ENCODE measurements around the gene RPL32. TPM values are rescaled to one million over a fixed set of nuclear protein-coding genes. Genes with fewer than 3 reads are reported as not detected.
"Not testable (repeated sequence)": the region's sequence is repeated elsewhere in the genome, so short reads cannot be mapped to it uniquely, and the experiment has no call there.

Gene RPL32
- total RNA-seq, 1 experiment from 2014 or later: 2,015 TPM

- no peak for DNase-seq (ENCODE audit: low spot score)
- in situ Hi-C loops (cut with HindIII; ENCODE audit: low sequenced_read_pairs): no loop called here
Measured at GRCh38 chr3:12869035-12869621, 27.8 kb upstream of the RPL32 start.

- in situ Hi-C loops (cut with HindIII; ENCODE audit: low sequenced_read_pairs): no loop called here
- peak; percentile 94 for DNase-seq (ENCODE audit: low spot score)
Measured at GRCh38 chr3:12868039-12869034, 27.0 kb upstream of the RPL32 start.

DNA sequence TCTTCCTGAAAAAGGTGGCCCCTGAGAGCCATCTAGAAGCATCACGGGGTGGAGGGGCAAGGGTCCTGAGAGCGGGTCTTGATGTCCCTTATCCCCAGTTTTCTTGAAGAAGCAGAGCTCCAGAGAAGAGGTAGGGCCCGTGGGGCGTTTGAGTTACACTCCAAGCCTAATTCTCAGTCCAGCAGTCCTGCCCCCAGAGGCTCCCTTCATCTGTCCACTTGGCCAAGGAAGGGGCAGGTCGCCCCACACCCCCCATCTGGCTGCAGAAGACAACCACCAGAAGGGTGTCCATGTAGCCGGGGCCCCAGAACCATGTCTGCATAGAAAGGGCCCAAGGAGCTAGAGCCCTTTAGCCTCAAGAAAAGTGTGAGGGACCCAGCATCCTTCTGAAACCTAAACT, 25.5 kb upstream of the RPL32 start:
- in situ Hi-C loops (cut with HindIII; ENCODE audit: low sequenced_read_pairs): no loop called here
- DNase-seq (ENCODE audit: low spot score): no peak

- no peak for DNase-seq (ENCODE audit: low spot score)
- in situ Hi-C loops (cut with HindIII; ENCODE audit: low sequenced_read_pairs): no loop called here
Measured at GRCh38 chr3:12865271-12865670, 23.9 kb upstream of the RPL32 start.

GRCh38 chr3:12862387-12862786, 21.0 kb upstream of the RPL32 start:
- in situ Hi-C loops (cut with HindIII; ENCODE audit: low sequenced_read_pairs): no loop called here
- no peak for DNase-seq (ENCODE audit: low spot score)

DNA sequence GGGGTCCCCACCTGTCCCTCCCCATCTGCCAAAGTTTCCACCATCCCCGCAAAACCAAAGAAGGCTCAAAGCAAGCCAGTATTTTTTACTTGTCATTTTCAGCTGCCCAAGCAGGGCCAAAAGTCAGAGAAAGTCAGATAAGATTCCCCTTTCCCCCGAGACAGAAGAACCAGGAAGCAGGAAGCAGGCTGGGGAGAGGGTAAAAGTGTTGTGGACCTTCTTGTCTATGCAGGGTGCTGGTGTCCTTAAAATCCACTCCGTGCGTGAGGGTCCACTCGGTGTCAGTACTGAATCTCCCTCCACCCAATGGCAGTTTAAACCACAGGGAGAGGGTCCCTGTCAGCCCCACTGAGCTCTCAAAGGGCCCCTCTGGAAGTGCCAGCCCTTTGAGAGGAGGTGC, 20.2 kb upstream of the RPL32 start:
- in situ Hi-C loops (cut with HindIII; ENCODE audit: low sequenced_read_pairs): no loop called here
- DNase-seq (ENCODE audit: low spot score): no peak

- in situ Hi-C loops (cut with HindIII; ENCODE audit: low sequenced_read_pairs): no loop called here
- DNase-seq (ENCODE audit: low spot score): no peak
Measured at GRCh38 chr3:12859840-12860239, 18.5 kb upstream of the RPL32 start.

DNA sequence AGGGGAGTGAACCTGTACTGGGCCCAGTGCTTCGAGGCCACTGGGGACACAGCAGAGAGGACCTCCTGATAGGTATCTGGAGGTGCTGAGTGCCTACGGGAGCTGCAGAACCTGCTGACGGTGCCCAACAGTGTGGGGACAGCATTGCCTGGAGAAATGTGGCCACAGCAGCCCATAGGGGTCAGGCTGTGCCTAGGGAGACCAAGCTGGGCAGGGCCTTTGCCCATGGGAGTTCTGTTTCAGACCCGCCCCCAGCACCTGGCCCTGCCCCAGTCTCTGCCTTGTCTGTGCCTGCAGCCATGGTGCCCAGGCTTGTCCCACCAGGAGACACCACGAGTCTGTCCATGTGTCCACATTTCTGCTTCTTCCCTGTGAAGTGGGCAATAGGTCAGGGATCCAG, 15.3 kb upstream of the RPL32 start:
- in situ Hi-C loops (cut with HindIII; ENCODE audit: low sequenced_read_pairs): no loop called here
- DNase-seq (ENCODE audit: low spot score): no peak

DNA sequence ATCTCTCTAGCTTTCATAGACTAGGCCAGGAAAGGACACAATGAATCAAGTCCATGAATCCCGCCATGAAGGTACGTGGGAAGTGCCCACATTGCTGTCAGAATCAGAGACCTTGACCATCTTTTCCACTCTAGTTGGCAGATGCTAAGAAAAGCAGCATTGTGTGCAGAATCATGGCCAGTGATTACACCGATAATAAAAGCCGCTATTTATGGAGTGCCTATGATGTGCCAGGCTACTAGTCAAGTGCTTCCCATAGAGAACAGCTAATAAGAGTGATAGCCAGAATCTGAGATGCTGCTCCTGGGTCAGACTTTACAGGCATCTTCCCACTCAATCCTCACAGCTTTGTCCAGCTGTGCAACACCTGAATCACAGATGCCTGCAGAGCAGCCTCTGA, 13.2 kb upstream of the RPL32 start:
- in situ Hi-C loops (cut with HindIII; ENCODE audit: low sequenced_read_pairs): no loop called here

GRCh38 chr3:12853847-12854246, 12.5 kb upstream of the RPL32 start:
- in situ Hi-C loops (cut with HindIII; ENCODE audit: low sequenced_read_pairs); DNase-seq (ENCODE audit: low spot score): not testable (repeated sequence)

More for the DNA sequence above, 13.2 kb upstream of the RPL32 start:
- no peak for DNase-seq (ENCODE audit: low spot score)

DNA sequence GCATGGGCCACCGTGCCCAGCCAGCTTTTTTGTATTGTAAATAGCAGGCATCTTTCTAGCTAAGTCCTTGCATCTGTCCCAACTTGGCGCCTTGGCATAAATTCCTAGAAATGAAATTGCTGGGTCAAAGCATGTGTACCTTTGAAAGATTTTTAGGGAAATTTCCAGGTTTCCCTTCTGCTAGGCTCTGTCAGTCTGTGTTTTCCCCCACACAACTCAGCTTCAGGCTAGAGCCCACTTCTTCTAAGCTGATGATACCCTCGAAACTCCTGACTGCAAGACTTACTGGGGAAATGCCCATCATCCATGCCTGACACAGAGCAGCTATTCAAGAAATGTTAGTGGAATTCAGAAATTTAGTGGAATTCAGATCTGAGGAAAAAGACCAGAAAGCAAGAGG, 10.8 kb upstream of the RPL32 start:
- no peak for DNase-seq (ENCODE audit: low spot score)
- in situ Hi-C loops (cut with HindIII; ENCODE audit: low sequenced_read_pairs): no loop called here

DNA sequence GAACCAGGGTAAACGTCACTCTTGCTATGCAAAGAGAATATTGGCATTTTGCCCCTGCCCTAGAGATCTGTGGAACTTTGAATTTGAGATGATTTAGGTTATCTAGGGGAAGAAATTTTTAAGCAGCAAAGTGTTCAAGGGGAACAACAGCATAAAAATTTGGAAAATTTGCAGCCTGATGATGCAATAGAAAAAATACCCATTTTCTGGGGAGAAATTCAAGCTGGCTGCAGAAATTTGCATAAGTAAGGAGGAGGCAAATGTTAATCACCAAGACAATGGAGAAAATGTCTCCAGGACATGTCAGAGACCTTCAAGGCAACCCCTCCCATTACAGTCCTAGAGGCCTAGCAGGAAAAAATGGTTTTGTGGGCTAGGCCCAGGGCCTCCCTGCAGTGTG, 4.4 kb upstream of the RPL32 start:
- in situ Hi-C loops (cut with HindIII; ENCODE audit: low sequenced_read_pairs): no loop called here
- DNase-seq (ENCODE audit: low spot score): no peak

DNA sequence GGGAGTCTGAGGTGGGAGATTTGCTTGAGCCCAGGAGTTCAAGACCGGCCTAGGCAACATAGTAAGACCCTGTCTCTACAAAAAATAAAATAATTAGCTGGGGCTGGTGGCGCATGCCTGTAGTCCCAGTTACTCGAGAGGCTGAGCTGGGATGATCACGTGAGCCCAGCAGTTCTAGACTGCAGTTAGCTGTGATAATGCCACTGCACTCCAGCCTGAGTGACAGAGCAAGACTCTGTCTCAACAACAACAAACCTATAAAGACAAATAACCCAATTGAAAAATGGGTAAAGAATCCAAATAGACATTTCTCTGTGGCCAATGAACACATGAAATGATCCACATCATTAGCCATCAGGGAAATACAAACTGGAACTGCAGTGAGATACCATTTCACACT, 1.1 kb upstream of the RPL32 start:
- in situ Hi-C loops (cut with HindIII; ENCODE audit: low sequenced_read_pairs): no loop called here
- DNase-seq (ENCODE audit: low spot score): no peak

- in situ Hi-C loops (cut with HindIII; ENCODE audit: low sequenced_read_pairs): no loop called here
- no peak for DNase-seq (ENCODE audit: low spot score)
Measured at GRCh38 chr3:12841970-12842328, 584 bp upstream of the RPL32 start.

DNA sequence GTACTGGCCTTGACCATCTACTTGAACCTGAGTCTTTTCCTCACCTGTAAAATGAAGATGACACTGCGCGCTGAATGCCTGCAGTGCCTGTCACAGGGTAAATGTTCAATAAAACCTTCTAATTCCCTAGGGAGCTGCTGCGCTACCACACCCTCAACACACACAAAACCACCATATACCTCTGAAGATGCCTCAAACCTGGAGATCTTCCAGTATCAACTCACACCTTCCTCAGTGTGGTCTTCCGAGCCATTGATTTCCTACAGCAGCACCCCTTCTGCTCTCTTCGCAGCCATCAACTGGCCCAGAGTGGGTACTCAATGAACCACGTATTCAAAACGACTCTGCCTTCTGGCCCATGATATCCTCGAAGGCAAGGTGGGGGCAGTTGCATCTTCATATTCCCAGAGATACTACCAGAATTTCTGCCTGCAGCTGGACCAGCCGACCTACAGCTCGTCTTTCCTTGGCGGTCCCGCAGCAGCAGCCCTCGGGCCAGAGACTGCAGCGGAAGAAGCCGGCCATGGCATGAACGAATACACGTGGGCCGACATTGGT, 695 bp downstream of the RPL32 start:
- DNase-seq (ENCODE audit: low spot score): no peak
- in situ Hi-C loops (cut with HindIII; ENCODE audit: low sequenced_read_pairs): no loop called here

GRCh38 chr3:12840148-12840547, 1.2 kb downstream of the RPL32 start:
- DNase-seq (ENCODE audit: low spot score); in situ Hi-C loops (cut with HindIII; ENCODE audit: low sequenced_read_pairs): not testable (repeated sequence)

DNA sequence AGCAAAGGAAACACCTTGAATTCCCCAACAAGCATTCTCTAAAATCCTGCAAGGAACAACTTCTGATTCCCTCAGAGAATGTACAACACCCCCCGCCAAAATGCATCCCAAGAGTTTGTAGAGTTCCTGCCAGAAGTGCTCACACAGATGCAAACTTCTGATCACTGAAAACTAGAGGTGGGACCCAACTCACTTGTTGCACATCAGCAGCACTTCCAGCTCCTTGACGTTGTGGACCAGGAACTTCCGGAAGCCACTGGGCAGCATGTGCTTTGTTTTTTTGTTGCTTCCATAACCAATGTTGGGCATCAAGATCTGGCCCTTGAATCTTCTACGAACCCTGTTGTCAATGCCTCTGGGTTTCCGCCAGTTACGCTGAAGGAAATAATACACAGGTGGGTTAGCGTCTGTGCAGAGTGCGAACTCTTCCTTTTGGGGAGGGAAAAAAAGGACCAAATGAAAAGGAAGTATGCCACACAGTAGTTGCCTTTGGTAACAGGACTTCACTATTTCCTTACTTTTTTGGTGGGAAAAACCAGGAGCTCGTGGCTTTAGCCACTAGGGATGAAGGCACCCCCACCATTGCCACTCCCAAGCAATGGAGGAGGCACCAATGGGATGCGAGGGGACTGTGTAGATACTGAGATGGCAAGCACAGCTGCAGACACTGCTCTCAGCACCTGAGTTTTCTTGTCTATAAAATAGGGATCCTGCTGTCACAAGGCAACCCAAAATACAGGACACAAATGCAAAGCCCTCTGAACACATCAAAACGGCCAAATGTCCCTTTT, 2.0 kb downstream of the RPL32 start:
- no peak for DNase-seq (ENCODE audit: low spot score)
- in situ Hi-C loops (cut with HindIII; ENCODE audit: low sequenced_read_pairs): no loop called here

GRCh38 chr3:12838179-12838965, 3.0 kb downstream of the RPL32 start:
- in situ Hi-C loops (cut with HindIII; ENCODE audit: low sequenced_read_pairs): no loop called here
- DNase-seq (ENCODE audit: low spot score): no peak
